Ascending aorta (tissue), 2 donors: ENCODE data around the gene BTBD2. TPM values are rescaled to one million over a fixed set of nuclear protein-coding genes. Genes with fewer than 3 reads are reported as not detected.

Experiments used
- DNase-seq, 2 donors: peaks; one replicate each; pipeline ENCODE4 v3.0.0-alpha.2; 2019; ENCODE audit warnings: low spot score in 2 of 2
- H3K27ac ChIP-seq, 2 donors: fragments of 200-600 bp; sonication (generic); one replicate each; pipeline ENCODE4 v1.5.1; 2016 to 2017; ENCODE audit warnings: mild to moderate bottlenecking in 1 of 2
- H3K27me3 ChIP-seq: fragments of 200-600 bp; sonication (generic); one replicate; pipeline ENCODE4 v1.5.1; 2017
- H3K36me3 ChIP-seq, 2 donors: fragments of 200-600 bp; sonication (generic); one replicate each; pipeline ENCODE4 v1.5.1; 2016
- H3K4me1 ChIP-seq, 2 donors: fragments of 200-600 bp; sonication (generic); one replicate each; pipeline ENCODE4 v1.5.1; 2016 to 2017; ENCODE audit warnings: mild to moderate bottlenecking in 1 of 2
- H3K4me3 ChIP-seq, 2 donors: fragments of 200-600 bp; sonication (generic); one replicate each; pipeline ENCODE4 v1.5.1; 2016 to 2017; ENCODE audit warnings: mild to moderate bottlenecking in 1 of 2
- H3K9me3 ChIP-seq, 2 donors: fragments of 200-600 bp; sonication (generic); one replicate each; pipeline ENCODE4 v1.5.1; 2016
- intact Hi-C: fragments of 100-400 bp; cut with DNase I; formaldehyde crosslinking; loops from one replicate; pipeline ENCODE4 v1.15.1; 2023
- total RNA-seq: library from RNA; depleted of rRNA; stranded (reverse); fragments of >200 nt; gene quantifications from one replicate; pipeline ENCODE4 v1.1.0, GENCODE V29; 2016
- TF ChIP-seq, protein P1 (sequence below), 3 experiments: fragments of 200-600 bp in 2 of 3; fragments of 450-650 bp in 1 of 3; sonication (generic) in 2 of 3; IDR thresholded peaks; one replicate each; pipeline ENCODE4 v1.5.1; 2016 to 2019; ENCODE audit warnings: antibody characterized with exemption in 3 of 3, mild to moderate bottlenecking in 1 of 3, moderate library complexity in 1 of 3

Gene BTBD2
- total RNA-seq: 90.1 TPM

DNA sequence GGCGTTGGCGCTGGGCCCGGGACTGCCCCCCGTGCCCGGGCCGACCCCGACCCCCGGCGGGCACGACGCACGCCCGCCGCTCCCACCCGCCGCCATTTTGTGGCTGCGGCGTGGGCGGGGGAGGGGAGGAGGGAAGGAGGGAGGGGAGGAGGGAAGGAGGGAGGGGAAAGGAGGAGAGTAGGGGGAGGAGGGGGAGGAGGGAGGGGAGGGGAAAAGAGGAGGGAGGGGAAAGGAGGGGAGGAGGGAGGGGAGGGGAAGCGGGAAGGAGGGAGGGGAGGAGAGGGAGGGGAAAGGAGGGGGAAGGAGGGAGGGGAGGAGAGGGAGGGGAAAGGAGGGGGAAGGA lies at the start of gene BTBD2:
TSS of gene BTBD2 (minus strand) at position 107 of the 343 bp plus-strand sequence. CDS start at position 96, 11 bp downstream.
- TF ChIP-seq, protein P1, sequence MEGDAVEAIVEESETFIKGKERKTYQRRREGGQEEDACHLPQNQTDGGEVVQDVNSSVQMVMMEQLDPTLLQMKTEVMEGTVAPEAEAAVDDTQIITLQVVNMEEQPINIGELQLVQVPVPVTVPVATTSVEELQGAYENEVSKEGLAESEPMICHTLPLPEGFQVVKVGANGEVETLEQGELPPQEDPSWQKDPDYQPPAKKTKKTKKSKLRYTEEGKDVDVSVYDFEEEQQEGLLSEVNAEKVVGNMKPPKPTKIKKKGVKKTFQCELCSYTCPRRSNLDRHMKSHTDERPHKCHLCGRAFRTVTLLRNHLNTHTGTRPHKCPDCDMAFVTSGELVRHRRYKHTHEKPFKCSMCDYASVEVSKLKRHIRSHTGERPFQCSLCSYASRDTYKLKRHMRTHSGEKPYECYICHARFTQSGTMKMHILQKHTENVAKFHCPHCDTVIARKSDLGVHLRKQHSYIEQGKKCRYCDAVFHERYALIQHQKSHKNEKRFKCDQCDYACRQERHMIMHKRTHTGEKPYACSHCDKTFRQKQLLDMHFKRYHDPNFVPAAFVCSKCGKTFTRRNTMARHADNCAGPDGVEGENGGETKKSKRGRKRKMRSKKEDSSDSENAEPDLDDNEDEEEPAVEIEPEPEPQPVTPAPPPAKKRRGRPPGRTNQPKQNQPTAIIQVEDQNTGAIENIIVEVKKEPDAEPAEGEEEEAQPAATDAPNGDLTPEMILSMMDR (IDR thresholded peaks at IDR 0.05): no peak
- Histone ChIP-seq H3K27ac (peak within 1 kb of the TSS; percentile 66 to 76), H3K4me1 (peaks cover 5 to 13% of the 10 kb centered on the region in 2 donors), H3K27me3 (no peaks in the 10 kb centered on the region), H3K36me3 (no peaks in the 10 kb centered on the region), H3K9me3 (no peaks in the 10 kb centered on the region), H3K4me3 (peak within 1 kb of the TSS; percentile 70 to 92)
- intact Hi-C loops: loop anchor here (5.0 to 10.0 kb wide), 2 partner anchors 111 to 137 kb away; partner anchors contain the start of genes ADAT3, AP3D1 and SCAMP4
- no peak for DNase-seq

DNA sequence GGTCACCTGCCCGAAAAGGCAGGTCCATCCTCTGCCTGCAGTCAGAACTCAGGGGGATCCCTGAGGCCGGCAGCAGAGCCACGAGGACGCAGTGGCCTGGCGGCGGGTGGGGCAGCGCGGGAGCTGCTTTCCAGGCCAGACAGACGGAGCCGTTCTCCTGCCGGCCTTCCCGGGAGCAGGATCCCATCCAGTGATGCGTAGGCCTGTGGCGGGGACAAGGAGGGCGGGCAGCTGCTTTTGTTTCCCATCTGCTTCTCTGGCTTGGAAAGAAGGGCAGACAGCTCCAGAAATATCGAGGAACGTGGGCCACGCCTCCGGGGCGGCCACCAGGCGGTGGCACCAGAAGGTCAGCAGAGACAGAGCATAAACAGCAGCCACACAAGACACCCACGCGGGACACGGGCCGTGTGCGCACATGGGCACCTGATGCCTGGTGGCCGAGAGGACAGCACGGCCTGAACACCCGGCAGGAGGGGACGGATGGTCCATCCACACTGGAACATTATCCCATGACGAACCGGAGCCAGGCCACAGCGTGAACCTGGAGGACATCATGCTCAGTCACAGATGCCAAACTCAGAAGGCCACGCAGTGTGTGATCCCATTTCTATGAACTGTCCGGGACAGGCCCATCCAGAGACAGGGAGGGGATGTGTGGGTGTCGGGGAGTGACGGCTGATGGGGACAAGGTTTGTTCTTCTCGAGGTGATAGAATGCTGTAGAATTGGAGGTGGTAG lies 49.4 kb upstream of the BTBD2 start:
- Histone ChIP-seq H3K36me3 (no peaks in the 10 kb centered on the region), H3K27me3 (no peaks in the 10 kb centered on the region), H3K4me3 (no peak overlapping the region), H3K4me1 (peaks cover 5 to 22% of the 10 kb centered on the region in 2 donors), H3K27ac (peak overlapping the region; percentile 50 to 53), H3K9me3 (no peaks in the 10 kb centered on the region)
- intact Hi-C loops: loop anchor here (1.0 kb wide), 1 partner anchor 46 kb away; no protein-coding TSS in a partner anchor
- no peak for DNase-seq
- TF ChIP-seq, protein P1 (IDR thresholded peaks at IDR 0.05): no peak

DNA sequence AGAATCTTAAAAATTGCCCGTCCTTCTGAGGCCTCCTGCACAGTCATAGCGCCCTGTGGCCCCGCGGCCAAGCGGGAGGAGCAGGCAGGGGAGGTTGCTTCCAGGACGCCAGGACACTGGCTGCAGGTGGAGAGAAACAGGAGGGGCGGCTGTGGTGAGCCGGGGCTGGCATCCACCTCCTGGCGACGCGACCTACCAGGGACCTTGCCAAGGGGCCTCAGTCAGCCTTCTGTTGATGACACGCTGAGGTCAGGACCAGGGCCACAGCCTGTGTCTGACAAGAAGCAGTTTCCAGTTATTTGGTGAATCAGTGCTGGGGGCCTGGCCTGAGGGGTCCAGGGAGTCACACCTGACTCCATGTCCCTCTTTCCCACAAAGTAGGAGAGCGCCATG lies 48.9 kb upstream of the BTBD2 start:
- peaks cover 9 to 22% of the 10 kb centered on the region in 2 donors for H3K4me1 ChIP-seq
- no peak overlapping the region for H3K4me3 ChIP-seq
- intact Hi-C loops: no loop called here
- no peaks in the 10 kb centered on the region for H3K27me3 ChIP-seq
- no peaks in the 10 kb centered on the region for H3K9me3 ChIP-seq
- H3K27ac ChIP-seq: peak overlapping the region; percentile 50 to 53
- TF ChIP-seq, protein P1 (IDR thresholded peaks at IDR 0.05): no peak
- no peak for DNase-seq
- H3K36me3 ChIP-seq: no peaks in the 10 kb centered on the region

DNA sequence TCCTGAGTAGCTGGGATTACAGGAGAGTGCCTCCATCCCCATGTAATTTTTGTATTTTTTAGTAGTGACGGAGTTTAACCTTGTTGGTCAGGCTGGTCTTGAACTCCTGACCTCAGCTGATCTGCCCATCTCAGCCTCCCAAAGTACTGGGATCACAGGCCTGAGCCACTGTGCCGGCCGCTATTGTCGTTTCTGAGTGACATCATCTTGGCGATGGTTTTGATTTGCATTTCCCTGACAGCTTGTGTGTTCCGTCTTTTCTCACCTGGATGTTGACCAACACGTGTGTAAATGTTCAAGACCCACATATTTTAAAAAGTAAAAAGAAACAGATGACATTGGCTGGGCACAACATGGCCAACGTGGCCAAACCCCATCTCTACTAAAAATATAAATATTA lies 48.3 kb upstream of the BTBD2 start:
- Histone ChIP-seq H3K4me3 (no peak overlapping the region), H3K27me3 (no peaks in the 10 kb centered on the region), H3K36me3 (no peaks in the 10 kb centered on the region), H3K9me3 (no peaks in the 10 kb centered on the region), H3K4me1 (peaks cover 12 to 27% of the 10 kb centered on the region in 2 donors), H3K27ac (no peak overlapping the region)
- no peak for DNase-seq
- TF ChIP-seq, protein P1 (IDR thresholded peaks at IDR 0.05): no peak
- intact Hi-C loops: no loop called here

DNA sequence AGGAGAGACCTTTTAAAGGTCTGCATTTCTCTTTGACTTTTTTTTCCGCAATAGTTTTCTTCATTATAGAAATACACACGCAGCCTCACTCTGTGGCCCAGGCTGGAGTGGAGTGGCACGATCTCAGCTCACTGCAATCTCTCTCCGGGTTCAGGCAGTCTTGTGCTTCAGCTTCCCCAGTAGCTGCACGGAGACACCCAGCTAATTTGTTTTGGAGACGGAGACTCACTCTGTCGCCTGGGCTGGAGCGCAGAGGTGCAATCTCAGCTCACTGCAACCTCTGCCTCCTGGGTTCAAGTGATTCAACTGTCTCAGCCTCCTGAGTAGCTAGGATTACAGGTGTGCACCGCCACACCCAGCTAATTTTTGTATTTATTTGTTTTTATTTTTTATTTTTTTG lies 47.3 kb upstream of the BTBD2 start:
- Histone ChIP-seq H3K9me3 (no peaks in the 10 kb centered on the region), H3K4me1 (peaks cover 12 to 30% of the 10 kb centered on the region in 2 donors), H3K27me3 (no peaks in the 10 kb centered on the region), H3K36me3 (no peaks in the 10 kb centered on the region), H3K27ac (no peak overlapping the region), H3K4me3 (no peak overlapping the region)
- DNase-seq: no peak
- TF ChIP-seq, protein P1 (IDR thresholded peaks at IDR 0.05): no peak
- intact Hi-C loops: no loop called here
